Liver (tissue), 3 donors: Measurements from ENCODE around the gene CTXN3.

Experiments used
- ATF3 ChIP-seq: IDR thresholded peaks from 2 replicates; pipeline ENCODE4 v1.6.1; 2016; ENCODE audit warnings: antibody characterized with exemption
- EGR1 ChIP-seq, 2 donors: IDR thresholded peaks; 2 replicates each; pipeline ENCODE4 v1.6.1; 2016 to 2018; ENCODE audit warnings: antibody characterized with exemption in 2 of 2, low read depth in 2 of 2
- GABPA ChIP-seq, 2 donors: IDR thresholded peaks in 1 of 2; conservative IDR thresholded peaks in 1 of 2; 2 replicates each; pipeline ENCODE4 v1.6.1; 2016; ENCODE audit warnings: antibody characterized with exemption in 2 of 2, mild to moderate bottlenecking in 1 of 2, moderate library complexity in 1 of 2
- HNF4G ChIP-seq: IDR thresholded peaks from 2 replicates; pipeline ENCODE4 v1.6.1; 2016; ENCODE audit warnings: antibody characterized with exemption
- JUND ChIP-seq, 2 donors: IDR thresholded peaks; 2 replicates each; pipeline ENCODE4 v1.6.1; 2016; ENCODE audit warnings: antibody characterized with exemption in 2 of 2
- RAD21 ChIP-seq, 2 donors: IDR thresholded peaks; 2 replicates each; pipeline ENCODE4 v1.6.1; 2016; ENCODE audit warnings: antibody characterized with exemption in 2 of 2, mild to moderate bottlenecking in 2 of 2
- REST ChIP-seq: IDR thresholded peaks from 2 replicates; pipeline ENCODE4 v1.6.1; 2016; ENCODE audit warnings: antibody characterized with exemption, mild to moderate bottlenecking
- SP1 ChIP-seq: IDR thresholded peaks from 2 replicates; pipeline ENCODE4 v1.6.1; 2018; ENCODE audit warnings: antibody characterized with exemption, mild to moderate bottlenecking
- TAF1 ChIP-seq: conservative IDR thresholded peaks from 2 replicates; pipeline ENCODE4 v1.6.1; 2016; ENCODE audit warnings: antibody characterized with exemption, mild to moderate bottlenecking
- YY1 ChIP-seq: IDR thresholded peaks from 2 replicates; pipeline ENCODE4 v1.6.1; 2016; ENCODE audit warnings: antibody characterized with exemption, mild to moderate bottlenecking
- ZBTB33 ChIP-seq: IDR thresholded peaks from 2 replicates; pipeline ENCODE4 v1.6.1; 2016; ENCODE audit warnings: antibody characterized with exemption
- TF ChIP-seq, protein P1 (sequence below): fragments of 150-350 bp; IDR thresholded peaks from 2 replicates; pipeline ENCODE4 v1.5.1; 2017; ENCODE audit warnings: improper control_type of control experiment, low read depth, low read length; ENCODE audit not compliant: missing input control
- TF ChIP-seq, protein P2 (sequence below): IDR thresholded peaks from 2 replicates; pipeline ENCODE4 v1.6.1; 2016; ENCODE audit warnings: antibody characterized with exemption
- donor health status: healthy.
- donor health status: healthy.

DNA sequence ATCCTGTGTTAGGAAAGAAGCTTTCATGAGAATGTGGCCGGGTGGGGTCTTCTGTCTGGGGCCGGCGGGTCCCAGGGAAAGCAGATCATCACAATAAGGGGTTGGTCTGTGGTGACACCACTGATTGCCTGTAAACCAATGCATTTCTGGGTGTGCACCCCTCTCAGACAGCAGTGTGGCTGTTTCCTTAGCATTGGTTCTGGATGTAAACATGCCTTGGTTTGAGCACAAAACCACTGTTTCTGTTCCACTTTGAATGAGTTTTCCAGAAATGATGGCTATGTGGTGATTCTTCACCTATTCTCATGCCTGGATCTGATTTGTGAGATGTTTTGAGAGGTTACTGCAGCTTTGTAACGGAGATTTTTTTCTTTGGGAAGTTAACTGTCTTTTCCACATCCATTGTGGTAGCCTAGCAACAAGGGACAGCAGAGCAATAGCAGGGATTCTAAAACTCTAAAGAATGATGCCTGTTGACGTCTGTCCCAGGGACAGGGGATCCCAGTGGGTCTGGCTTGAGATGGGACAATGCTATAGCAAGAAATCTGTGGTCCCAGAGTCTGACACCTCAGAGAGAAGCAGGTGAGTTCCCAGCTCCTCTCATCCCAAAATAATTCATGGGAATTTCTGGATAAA, 54.2 kb downstream of the CTXN3 start, which contains the start of gene CCDC192:
- TF ChIP-seq, protein P1, sequence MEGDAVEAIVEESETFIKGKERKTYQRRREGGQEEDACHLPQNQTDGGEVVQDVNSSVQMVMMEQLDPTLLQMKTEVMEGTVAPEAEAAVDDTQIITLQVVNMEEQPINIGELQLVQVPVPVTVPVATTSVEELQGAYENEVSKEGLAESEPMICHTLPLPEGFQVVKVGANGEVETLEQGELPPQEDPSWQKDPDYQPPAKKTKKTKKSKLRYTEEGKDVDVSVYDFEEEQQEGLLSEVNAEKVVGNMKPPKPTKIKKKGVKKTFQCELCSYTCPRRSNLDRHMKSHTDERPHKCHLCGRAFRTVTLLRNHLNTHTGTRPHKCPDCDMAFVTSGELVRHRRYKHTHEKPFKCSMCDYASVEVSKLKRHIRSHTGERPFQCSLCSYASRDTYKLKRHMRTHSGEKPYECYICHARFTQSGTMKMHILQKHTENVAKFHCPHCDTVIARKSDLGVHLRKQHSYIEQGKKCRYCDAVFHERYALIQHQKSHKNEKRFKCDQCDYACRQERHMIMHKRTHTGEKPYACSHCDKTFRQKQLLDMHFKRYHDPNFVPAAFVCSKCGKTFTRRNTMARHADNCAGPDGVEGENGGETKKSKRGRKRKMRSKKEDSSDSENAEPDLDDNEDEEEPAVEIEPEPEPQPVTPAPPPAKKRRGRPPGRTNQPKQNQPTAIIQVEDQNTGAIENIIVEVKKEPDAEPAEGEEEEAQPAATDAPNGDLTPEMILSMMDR, result no peak
- TF ChIP-seq, protein P2, sequence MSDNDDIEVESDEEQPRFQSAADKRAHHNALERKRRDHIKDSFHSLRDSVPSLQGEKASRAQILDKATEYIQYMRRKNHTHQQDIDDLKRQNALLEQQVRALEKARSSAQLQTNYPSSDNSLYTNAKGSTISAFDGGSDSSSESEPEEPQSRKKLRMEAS, result no peak
- TF ChIP-seq ZBTB33 (no peak), YY1 (no peak), HNF4G (no peak), REST (no peak), RAD21 (IDR thresholded peaks at IDR 0.05) (no peak), EGR1 (IDR thresholded peaks at IDR 0.05; ENCODE audit: low read depth in 2 of 2) (no peak), ATF3 (no peak), JUND (IDR thresholded peaks at IDR 0.05) (no peak), TAF1 (no peak), GABPA (IDR thresholded peaks at IDR 0.05 in 1 of 2, conservative IDR thresholded peaks at IDR 0.05 in 1 of 2) (no peak), SP1 (no peak)
